GM12891 (cell line): Measurements from ENCODE around the gene GPR55.

Experiments used
- POLR2A ChIP-seq: IDR thresholded peaks from 2 replicates; pipeline ENCODE4 v1.6.1; 2011; ENCODE audit warnings: low read depth, low read length, control low read depth
- TAF1 ChIP-seq: IDR thresholded peaks from 2 replicates; pipeline ENCODE4 v1.6.1; 2011; ENCODE audit warnings: low read depth, low read length, control low read depth

GRCh38 chr2:230875347-230876315 is 49.4 kb downstream of the GPR55 start:
- TF ChIP-seq TAF1 (no peak), POLR2A (no peak)
